ENCODE measurements around the gene PRUNE2.

The PRUNE2 gene

GRCh38 chr9:76654051-76654461, 251.9 kb downstream of the PRUNE2 start:
- no peak overlapping the region for H3K4me3 ChIP-seq (ENCODE audit: low read depth, low read length)
- no peak for TF ChIP-seq CTCF (IDR thresholded peaks at IDR 0.05; ENCODE audit: low read depth, low read length)

GRCh38 chr9:76652894-76653293, 253.0 kb downstream of the PRUNE2 start:
- H3K4me3 ChIP-seq (ENCODE audit: low read depth, low read length): no peak overlapping the region
- no peak for TF ChIP-seq CTCF (IDR thresholded peaks at IDR 0.05; ENCODE audit: low read depth, low read length)

DNA sequence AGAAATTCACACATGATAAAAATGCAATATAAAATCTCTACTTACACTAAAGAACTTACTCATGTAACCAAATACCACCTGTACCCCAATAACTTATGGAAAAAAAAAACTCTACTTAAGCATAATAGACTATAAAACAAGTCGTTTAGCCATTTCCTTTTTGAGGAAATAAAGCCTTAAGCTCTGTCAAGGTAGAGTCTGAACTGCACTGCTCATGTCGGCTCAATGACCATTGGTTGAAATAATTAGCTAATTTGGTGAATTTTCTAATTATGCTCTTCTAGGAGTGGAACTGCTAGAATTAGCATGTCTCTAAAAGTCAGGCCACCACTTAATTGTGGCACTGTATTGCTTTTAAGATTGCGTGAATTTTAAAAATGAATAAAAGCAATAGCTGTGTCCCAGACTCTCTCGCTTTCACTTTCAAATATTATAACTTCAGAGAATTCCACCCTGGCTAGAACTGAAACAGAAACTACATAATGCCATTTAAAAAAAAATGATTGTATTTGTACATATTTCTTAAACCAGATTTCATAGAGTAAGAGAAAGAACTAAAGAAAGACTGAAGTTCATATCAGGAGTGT, 254.7 kb downstream of the PRUNE2 start:
- no peak overlapping the region for H3K4me3 ChIP-seq (ENCODE audit: low read depth, low read length)
- no peak for TF ChIP-seq CTCF (IDR thresholded peaks at IDR 0.05; ENCODE audit: low read depth, low read length)

DNA sequence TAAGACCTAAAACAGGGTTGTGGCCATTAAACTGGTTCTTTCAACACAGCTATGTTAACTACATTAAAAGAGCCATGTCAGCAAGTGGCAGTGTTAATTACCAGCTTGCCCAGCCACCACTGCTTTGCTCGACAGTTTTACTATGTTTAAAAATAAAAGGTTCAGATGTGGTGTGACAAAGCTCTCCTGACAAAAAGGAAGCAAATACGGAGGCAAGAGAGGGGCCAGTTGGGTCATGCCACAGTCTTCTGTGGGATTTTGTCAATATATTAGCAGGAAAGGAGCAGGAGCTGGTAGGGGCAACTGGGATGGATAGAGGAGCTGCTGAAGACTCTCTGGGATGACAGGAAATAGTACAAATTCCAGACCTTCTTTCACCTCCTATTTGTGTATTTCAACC, 255.2 kb downstream of the PRUNE2 start:
- H3K4me3 ChIP-seq (ENCODE audit: low read depth, low read length): no peak overlapping the region
- no peak for TF ChIP-seq CTCF (IDR thresholded peaks at IDR 0.05; ENCODE audit: low read depth, low read length)

DNA sequence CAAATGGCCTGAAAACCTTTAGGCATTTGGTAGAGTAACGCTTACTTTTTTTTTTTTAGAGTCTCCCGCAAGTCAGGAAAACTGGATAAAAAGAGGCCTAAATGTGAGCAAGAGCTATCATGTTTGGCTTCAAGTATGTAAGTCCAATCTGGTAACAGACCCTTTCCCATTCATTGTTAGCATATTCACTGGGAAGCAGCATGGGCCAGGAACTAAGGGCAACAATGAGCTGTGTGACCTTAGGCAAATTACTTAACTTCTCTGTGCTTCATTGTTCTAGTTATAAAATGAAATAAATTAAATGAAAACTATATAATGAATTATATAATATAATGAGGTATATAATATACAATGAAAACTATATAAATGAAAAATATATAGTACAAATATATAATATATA, 256.0 kb downstream of the PRUNE2 start:
- TF ChIP-seq CTCF (IDR thresholded peaks at IDR 0.05; ENCODE audit: low read depth, low read length): no peak
- H3K4me3 ChIP-seq (ENCODE audit: low read depth, low read length): no peak overlapping the region

- TF ChIP-seq CTCF (IDR thresholded peaks at IDR 0.05; ENCODE audit: low read depth, low read length): no peak
- H3K4me3 ChIP-seq (ENCODE audit: low read depth, low read length): no peak overlapping the region
These were observed 259.7 kb downstream of the PRUNE2 start for GRCh38 chr9:76646249-76646648.

- TF ChIP-seq CTCF (IDR thresholded peaks at IDR 0.05; ENCODE audit: low read depth, low read length): no peak
- H3K4me3 ChIP-seq (ENCODE audit: low read depth, low read length): no peak overlapping the region
These were observed 261.2 kb downstream of the PRUNE2 start for GRCh38 chr9:76644647-76645250.

Data from WI38 (cell line).